Esophagus squamous epithelium (tissue), 5 donors: ENCODE results near the gene OGDH. TPM values are rescaled to one million over a fixed set of nuclear protein-coding genes. Genes with fewer than 3 reads are reported as not detected.

ENCODE experiments used
- DNase-seq: peaks from one replicate; lab custom pipeline; 2025; lab: John Stamatoyannopoulos, UW
- H3K27ac ChIP-seq, 4 donors: fragments of 200-600 bp; sonication (generic); one replicate each; pipeline ENCODE4 v1.5.1; 2016 to 2019; ENCODE audit warnings: mild to moderate bottlenecking in 1 of 4
- H3K27me3 ChIP-seq, 4 donors: fragments of 200-600 bp; sonication (generic); 1 replicate in 3 of 4; 2 replicates in 1 of 4; pipeline versions ENCODE4 v1.5.1 to v1.6.0; 2017 to 2021; ENCODE audit warnings: antibody characterized with exemption in 1 of 4
- H3K36me3 ChIP-seq, 3 donors: fragments of 200-600 bp; sonication (generic); one replicate each; pipeline ENCODE4 v1.5.1; 2016 to 2019
- H3K4me1 ChIP-seq, 3 donors: fragments of 200-600 bp; sonication (generic); one replicate each; pipeline ENCODE4 v1.5.1; 2017 to 2019
- H3K4me3 ChIP-seq, 4 donors: fragments of 200-600 bp; sonication (generic); 1 replicate in 3 of 4; 2 replicates in 1 of 4; pipeline ENCODE4 v1.5.1; 2016 to 2019; ENCODE audit warnings: mild to moderate bottlenecking in 2 of 4, moderate library complexity in 1 of 4
- H3K9me3 ChIP-seq, 3 donors: fragments of 200-600 bp; sonication (generic); one replicate each; pipeline ENCODE4 v1.5.1; 2016 to 2019
- CTCF ChIP-seq, 6 experiments: fragments of 450-650 bp in 4 of 6; fragments of 200-600 bp in 2 of 6; sonication (generic) in 2 of 6; IDR thresholded peaks; one replicate each; pipeline ENCODE4 v1.5.1; 2016 to 2019; ENCODE audit warnings: antibody characterized with exemption in 6 of 6, mild to moderate bottlenecking in 4 of 6, moderate library complexity in 4 of 6
- POLR2A ChIP-seq, 4 donors: fragments of 450-650 bp; IDR thresholded peaks; one replicate each; pipeline ENCODE4 v1.6.1; 2017; ENCODE audit warnings: antibody characterized with exemption in 4 of 4, mild to moderate bottlenecking in 4 of 4, moderate library complexity in 3 of 4
- WGBS, 2 donors: methylation state at CpG; one replicate each; pipeline ENCODE4 v1.1.5; 2018; 5-methylcytosine and 5-hydroxymethylcytosine counted together
- intact Hi-C: fragments of 100-400 bp; cut with DNase I; formaldehyde crosslinking; loops from one replicate; pipeline ENCODE4 v1.15.0; 2022
- total RNA-seq, 4 donors: library from RNA; depleted of rRNA; stranded (reverse); fragments of >200 nt; gene quantifications; one replicate each; pipeline ENCODE4 v1.1.0, GENCODE V29; 2016
- donor health status: DM: yes; HTN: yes; CAD: no.

OGDH gene
- total RNA-seq, 4 donors from 2014 or later, result 68.9 to 102 (median 89.5) TPM

- 72 to 91% methylated on average over 3 to 7 of the region's 19 CpGs for WGBS, 2 donors
Observed at GRCh38 chr7:44709011-44709915, 102.8 kb downstream of the OGDH start.

GRCh38 chr7:44709945-44710596 is 103.6 kb downstream of the OGDH start:
- no peak for TF ChIP-seq POLR2A (IDR thresholded peaks at IDR 0.05)
- TF ChIP-seq CTCF (IDR thresholded peaks at IDR 0.05), result no peak
- DNase-seq, result no peak
- H3K9me3 ChIP-seq, result no peaks in the 10 kb centered on the region
- peaks cover 16 to 50% (median 25%) of the 10 kb centered on the region in 3 donors for H3K36me3 ChIP-seq
- H3K4me3 ChIP-seq, result no peak overlapping the region
- WGBS, 2 donors, result 85 to 91% methylated on average over 9 to 10 of the region's 10 CpGs
- intact Hi-C loops, result no loop called here
- no peak overlapping the region for H3K27ac ChIP-seq
- no peaks in the 10 kb centered on the region for H3K27me3 ChIP-seq
- H3K4me1 ChIP-seq, result no peaks in the 10 kb centered on the region

More at GRCh38 chr7:44709011-44709915, 102.8 kb downstream of the OGDH start:
- Histone ChIP-seq H3K9me3 (no peaks in the 10 kb centered on the region), H3K36me3 (peaks cover 16 to 56% (median 25%) of the 10 kb centered on the region in 3 donors), H3K4me1 (no peaks in the 10 kb centered on the region), H3K27me3 (no peaks in the 10 kb centered on the region), H3K4me3 (no peak overlapping the region), H3K27ac (no peak overlapping the region)
- DNase-seq, result no peak
- intact Hi-C loops, result no loop called here
- no peak for TF ChIP-seq POLR2A (IDR thresholded peaks at IDR 0.05)

- no peaks in the 10 kb centered on the region for H3K9me3 ChIP-seq
- intact Hi-C loops, result no loop called here
- H3K36me3 ChIP-seq, result peaks cover 16 to 37% (median 25%) of the 10 kb centered on the region in 3 donors
- TF ChIP-seq POLR2A (IDR thresholded peaks at IDR 0.05) (no peak), CTCF (IDR thresholded peaks at IDR 0.05) (no peak)
- H3K4me1 ChIP-seq, result no peaks in the 10 kb centered on the region
- H3K27me3 ChIP-seq, result no peaks in the 10 kb centered on the region
- no peak for DNase-seq
- WGBS, 2 donors, result 55 to 63% methylated on average over 4 of the region's 5 CpGs
- no peak overlapping the region for H3K4me3 ChIP-seq
- no peak overlapping the region for H3K27ac ChIP-seq
Observed at GRCh38 chr7:44711528-44711927, 105.1 kb downstream of the OGDH start.

GRCh38 chr7:44712012-44712411 is 105.6 kb downstream of the OGDH start:
- H3K4me3 ChIP-seq, result no peak overlapping the region
- H3K27me3 ChIP-seq, result no peaks in the 10 kb centered on the region
- H3K4me1 ChIP-seq, result no peaks in the 10 kb centered on the region
- DNase-seq, result no peak
- no peak overlapping the region for H3K27ac ChIP-seq
- WGBS, 2 donors, result 40 to 41% methylated on average over 5 of the region's 5 CpGs
- intact Hi-C loops, result no loop called here
- no peak for TF ChIP-seq CTCF (IDR thresholded peaks at IDR 0.05)
- no peak for TF ChIP-seq POLR2A (IDR thresholded peaks at IDR 0.05)
- no peaks in the 10 kb centered on the region for H3K9me3 ChIP-seq
- H3K36me3 ChIP-seq, result peaks cover 16 to 32% (median 22%) of the 10 kb centered on the region in 3 donors

GRCh38 chr7:44713141-44713540 is 106.7 kb downstream of the OGDH start:
- intact Hi-C loops, result no loop called here
- TF ChIP-seq CTCF (IDR thresholded peaks at IDR 0.05) (no peak), POLR2A (IDR thresholded peaks at IDR 0.05) (no peak)
- Histone ChIP-seq H3K27ac (no peak overlapping the region), H3K4me3 (no peak overlapping the region), H3K9me3 (no peaks in the 10 kb centered on the region), H3K4me1 (no peaks in the 10 kb centered on the region), H3K27me3 (no peaks in the 10 kb centered on the region), H3K36me3 (peaks cover 5 to 20% (median 11%) of the 10 kb centered on the region in 3 donors)
- WGBS, 2 donors, result 61 to 82% methylated on average over 2 of the region's 2 CpGs
- no peak for DNase-seq
